Astrocyte (in vitro differentiated cells and primary cell): ENCODE measurements around the gene GPATCH2. TPM values are rescaled to one million over a fixed set of nuclear protein-coding genes. Genes with fewer than 3 reads are reported as not detected.

ENCODE experiments used
- DNase-seq: peaks from one replicate; pipeline ENCODE4 v3.0.0-alpha.2; 2010; ENCODE audit warnings: low read depth
- FAIRE-seq: peaks from 2 replicates; lab custom pipeline; 2011; peaks lifted over from hg19 to GRCh38; lab: Jason Lieb, UNC
- H2AFZ ChIP-seq: 2 replicates; pipeline ENCODE4 v1.6.0; 2012; ENCODE audit warnings: low read depth, low read length, inconsistent platforms
- H3K27ac ChIP-seq: 2 replicates; pipeline ENCODE4 v1.5.1; 2011; ENCODE audit warnings: low read depth, low read length, inconsistent platforms
- H3K27me3 ChIP-seq: 2 replicates; pipeline ENCODE4 v1.6.0; 2011; ENCODE audit warnings: low read length, inconsistent platforms; ENCODE audit not compliant: insufficient read depth
- H3K36me3 ChIP-seq: 2 replicates; pipeline ENCODE4 v1.5.1; 2011; ENCODE audit warnings: low read length, inconsistent platforms; ENCODE audit not compliant: insufficient read depth
- H3K4me1 ChIP-seq: 2 replicates; pipeline ENCODE4 v1.5.1; 2011; ENCODE audit warnings: low read length, inconsistent platforms; ENCODE audit not compliant: insufficient read depth
- H3K4me2 ChIP-seq: 2 replicates; pipeline ENCODE4 v1.6.0; 2012; ENCODE audit warnings: low read length, inconsistent platforms
- H3K4me3 ChIP-seq: 2 replicates; pipeline ENCODE4 v1.5.1; 2011; ENCODE audit warnings: low read depth, mild to moderate bottlenecking, low read length, inconsistent platforms; ENCODE audit not compliant: insufficient read depth
- H3K79me2 ChIP-seq: 2 replicates; pipeline ENCODE4 v1.6.0; 2012; ENCODE audit warnings: mild to moderate bottlenecking, low read length, inconsistent platforms; ENCODE audit not compliant: insufficient read depth
- H3K9ac ChIP-seq: 2 replicates; pipeline ENCODE4 v1.6.0; 2012; ENCODE audit warnings: mild to moderate bottlenecking, low read length, inconsistent platforms
- H3K9me3 ChIP-seq: 2 replicates; pipeline ENCODE4 v1.5.1; 2012; ENCODE audit warnings: low read depth, mild to moderate bottlenecking, low read length, inconsistent platforms; ENCODE audit not compliant: insufficient read depth
- H4K20me1 ChIP-seq: 2 replicates; pipeline ENCODE4 v1.6.0; 2012; ENCODE audit warnings: low read length, inconsistent platforms; ENCODE audit not compliant: insufficient read depth
- H3K27ac Mint-ChIP-seq: one replicate; pipeline ENCODE4 v1.8.0; 2021; ENCODE audit warnings: mild to moderate bottlenecking, mixed read lengths; ENCODE audit not compliant: unreplicated experiment
- H3K27me3 Mint-ChIP-seq: one replicate; pipeline ENCODE4 v1.8.0; 2021; ENCODE audit warnings: low read depth, mixed read lengths; ENCODE audit not compliant: unreplicated experiment
- H3K36me3 Mint-ChIP-seq: one replicate; pipeline ENCODE4 v1.8.0; 2021; ENCODE audit warnings: low read depth, mixed read lengths; ENCODE audit not compliant: unreplicated experiment
- H3K4me1 Mint-ChIP-seq: one replicate; pipeline ENCODE4 v1.8.0; 2021; ENCODE audit warnings: low read depth, mixed read lengths; ENCODE audit not compliant: unreplicated experiment
- H3K4me3 Mint-ChIP-seq: one replicate; pipeline ENCODE4 v1.8.0; 2021; ENCODE audit warnings: mild to moderate bottlenecking, moderate library complexity, mixed read lengths; ENCODE audit not compliant: unreplicated experiment
- H3K9me3 Mint-ChIP-seq: one replicate; pipeline ENCODE4 v1.8.0; 2021; ENCODE audit warnings: mild to moderate bottlenecking, mixed read lengths; ENCODE audit not compliant: unreplicated experiment
- CTCF ChIP-seq: IDR thresholded peaks from 2 replicates; pipeline ENCODE4 v1.5.1; 2011; ENCODE audit warnings: low read depth, mild to moderate bottlenecking, inconsistent platforms, low read length, moderate library complexity; ENCODE audit not compliant: insufficient read depth
- EZH2 ChIP-seq: IDR thresholded peaks from 2 replicates; pipeline ENCODE4 v1.6.1; 2012; ENCODE audit warnings: mild to moderate bottlenecking, low read length, inconsistent platforms; ENCODE audit not compliant: insufficient read depth
- total RNA-seq: library from RNA; stranded (reverse); gene quantifications from 2 replicates; pipeline ENCODE4 v1.2.1, GENCODE V29; 2021

GPATCH2 gene
- total RNA-seq, 1 donor from 2014 or later = 14.1 TPM

DNA sequence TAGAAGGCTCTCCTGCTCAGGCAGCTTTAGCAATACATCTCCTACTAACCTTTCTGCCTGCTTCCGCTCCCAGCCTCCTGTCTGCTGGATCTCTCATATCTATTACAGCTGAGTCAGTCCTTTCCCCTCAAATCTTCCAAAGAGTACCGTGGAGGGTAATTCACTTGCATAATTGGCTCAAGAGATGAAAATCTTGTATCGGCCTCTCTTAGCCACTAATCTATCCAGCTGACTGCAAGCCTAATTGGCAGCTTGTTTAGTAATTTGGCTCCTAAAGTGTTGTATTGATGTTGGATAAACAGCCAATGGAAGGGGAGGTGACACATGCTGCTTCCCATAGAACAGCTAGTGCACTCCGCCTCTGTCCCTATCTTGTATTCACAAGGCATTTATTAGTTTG, 195.7 kb downstream of the GPATCH2 start:
- no peak overlapping the region for H3K4me3 Mint-ChIP-seq

DNA sequence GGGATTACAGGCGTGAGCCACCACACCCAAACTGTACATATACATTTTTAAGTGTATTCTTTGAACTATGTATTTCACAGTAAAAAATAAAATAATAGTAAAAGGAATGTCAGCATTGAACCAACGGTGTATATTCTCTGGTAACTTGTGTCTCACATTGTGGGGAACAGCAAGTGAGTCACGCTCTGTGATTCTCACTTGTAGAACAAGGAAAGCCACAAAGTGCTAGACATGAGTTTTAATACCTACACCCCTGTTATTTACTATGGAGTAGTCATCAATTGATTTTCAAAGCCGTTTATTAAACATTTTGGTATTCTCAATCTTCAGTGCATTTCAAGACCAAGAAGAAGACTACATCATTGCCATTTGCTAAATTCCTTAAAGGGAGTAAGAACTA, 197.2 kb downstream of the GPATCH2 start:
- no peaks in the 10 kb centered on the region for H3K9me3 Mint-ChIP-seq
- Histone ChIP-seq H3K27me3 (no peaks in the 10 kb centered on the region), H3K79me2 (no peaks in the 10 kb centered on the region), H3K4me3 (no peak overlapping the region), H3K9ac (no peak overlapping the region), H3K27ac (no peak overlapping the region), H3K36me3 (no peaks in the 10 kb centered on the region), H3K4me2 (no peak overlapping the region), H3K9me3 (no peaks in the 10 kb centered on the region), H2AFZ (no peak overlapping the region), H3K4me1 (no peaks in the 10 kb centered on the region), H4K20me1 (no peaks in the 10 kb centered on the region)
- DNase-seq (no peak), FAIRE-seq (no peak)
- H3K27ac Mint-ChIP-seq = no peak overlapping the region
- H3K27me3 Mint-ChIP-seq = no peaks in the 10 kb centered on the region
- TF ChIP-seq EZH2 (no peak), CTCF (no peak)
- H3K4me1 Mint-ChIP-seq = peaks cover 2% of the 10 kb centered on the region
- H3K36me3 Mint-ChIP-seq = peaks cover 3% of the 10 kb centered on the region
- H3K4me3 Mint-ChIP-seq = no peak overlapping the region

More for the DNA sequence above, 195.7 kb downstream of the GPATCH2 start:
- no peak overlapping the region for H3K27ac Mint-ChIP-seq
- no peaks in the 10 kb centered on the region for H3K9me3 ChIP-seq
- FAIRE-seq = no peak
- no peaks in the 10 kb centered on the region for H4K20me1 ChIP-seq
- peaks cover 7% of the 10 kb centered on the region for H3K36me3 Mint-ChIP-seq
- H3K9ac ChIP-seq = no peak overlapping the region
- no peak for DNase-seq
- no peak overlapping the region for H3K4me3 ChIP-seq
- peaks cover 2% of the 10 kb centered on the region for H3K4me1 Mint-ChIP-seq
- no peaks in the 10 kb centered on the region for H3K27me3 Mint-ChIP-seq
- no peaks in the 10 kb centered on the region for H3K4me1 ChIP-seq
- TF ChIP-seq CTCF (no peak), EZH2 (no peak)
- no peak overlapping the region for H3K27ac ChIP-seq
- no peaks in the 10 kb centered on the region for H3K36me3 ChIP-seq
- H3K27me3 ChIP-seq = no peaks in the 10 kb centered on the region
- H2AFZ ChIP-seq = no peak overlapping the region
- H3K79me2 ChIP-seq = no peaks in the 10 kb centered on the region
- H3K9me3 Mint-ChIP-seq = peaks cover 4% of the 10 kb centered on the region
- no peak overlapping the region for H3K4me2 ChIP-seq

- no peaks in the 10 kb centered on the region for H3K9me3 Mint-ChIP-seq
- no peak overlapping the region for H3K4me3 Mint-ChIP-seq
- no peak overlapping the region for H3K4me2 ChIP-seq
- no peaks in the 10 kb centered on the region for H3K9me3 ChIP-seq
- no peaks in the 10 kb centered on the region for H3K27me3 ChIP-seq
- TF ChIP-seq CTCF (no peak), EZH2 (no peak)
- H3K36me3 ChIP-seq = no peaks in the 10 kb centered on the region
- H3K9ac ChIP-seq = no peak overlapping the region
- no peaks in the 10 kb centered on the region for H3K36me3 Mint-ChIP-seq
- DNase-seq (no peak), FAIRE-seq (no peak)
- peaks cover 2% of the 10 kb centered on the region for H3K4me1 Mint-ChIP-seq
- H2AFZ ChIP-seq = no peak overlapping the region
- H3K27ac ChIP-seq = no peak overlapping the region
- no peaks in the 10 kb centered on the region for H3K4me1 ChIP-seq
- no peaks in the 10 kb centered on the region for H4K20me1 ChIP-seq
- no peak overlapping the region for H3K4me3 ChIP-seq
- no peaks in the 10 kb centered on the region for H3K79me2 ChIP-seq
- no peak overlapping the region for H3K27ac Mint-ChIP-seq
- H3K27me3 Mint-ChIP-seq = no peaks in the 10 kb centered on the region
Measured at GRCh38 chr1:217432339-217432738, 198.6 kb downstream of the GPATCH2 start.
